HepG2 (cell line): ENCODE data around the gene TXN2. TPM values are rescaled to one million over a fixed set of nuclear protein-coding genes. Genes with fewer than 3 reads are reported as not detected.

ENCODE experiments used
- ATM ChIP-seq: fragments of 450-650 bp; IDR thresholded peaks from 2 replicates; pipeline ENCODE4 v1.7.1; 2017; ENCODE audit warnings: mild to moderate bottlenecking, borderline replicate concordance
- BRD4 ChIP-seq: sonication (generic); formaldehyde crosslinking; IDR thresholded peaks from 2 replicates; pipeline ENCODE4 v1.4.0; 2020; ENCODE audit warnings: missing genetic modification reagents
- CTCF ChIP-seq: sonication (generic); formaldehyde crosslinking; IDR thresholded peaks from 2 replicates; pipeline ENCODE4 v1.5.0; 2020; ENCODE audit warnings: mild to moderate bottlenecking, missing genetic modification reagents, moderate library complexity
- EZH2 ChIP-seq: conservative IDR thresholded peaks from 2 replicates; pipeline ENCODE4 v1.6.1; 2012; ENCODE audit warnings: mild to moderate bottlenecking, low read depth, low read length, moderate library complexity
- MBNL3 ChIP-seq: fragments of 250-450 bp; sonication (Bioruptor Pico); conservative IDR thresholded peaks from 2 replicates; pipeline ENCODE4 v1.8.0; 2022; ENCODE audit warnings: mild to moderate bottlenecking, inconsistent platforms
- NFATC3 ChIP-seq: sonication (generic); formaldehyde crosslinking; IDR thresholded peaks from 2 replicates; pipeline ENCODE4 v1.5.1; 2020; ENCODE audit warnings: mild to moderate bottlenecking, missing genetic modification reagents
- ZBTB40 ChIP-seq, 2 experiments: fragments of 450-650 bp in 1 of 2; sonication (generic) in 1 of 2; formaldehyde crosslinking in 1 of 2; IDR thresholded peaks; 2 replicates each; pipeline versions ENCODE4 v1.6.1 to v1.8.0; 2016 to 2022; ENCODE audit warnings: antibody characterized with exemption in 1 of 2, mild to moderate bottlenecking in 1 of 2, missing genetic modification reagents in 1 of 2
- ZFP36 ChIP-seq: fragments of 150-350 bp; IDR thresholded peaks from 2 replicates; pipeline ENCODE4 v1.6.1; 2018; ENCODE audit warnings: borderline replicate concordance, low read length, low read depth; ENCODE audit not compliant: partially characterized antibody
- ZSCAN5A ChIP-seq: sonication (generic); formaldehyde crosslinking; IDR thresholded peaks from 2 replicates; pipeline ENCODE4 v1.8.0; 2022; ENCODE audit warnings: mild to moderate bottlenecking, missing genetic modification reagents, borderline replicate concordance
- polyA plus RNA-seq, 8 experiments: library from polyadenylated mRNA; depleted of rRNA in 3 of 8; stranded (reverse) in 7 of 8; unstranded in 1 of 8; fragments of >200 nt; fragmentation: Illumina TruSeq in 4 of 8; extraction: Trizol in 4 of 8; gene quantifications; 2 replicates each; pipeline versions ENCODE4 v1.2.1 to v1.2.3, GENCODE V29; 2011 to 2016; ENCODE audit warnings: low read depth in 4 of 8, missing spikeins in 1 of 8, mixed read lengths in 1 of 8; ENCODE audit not compliant: insufficient read depth in 1 of 8
- total RNA-seq, 5 experiments: library from RNA; depleted of rRNA; stranded (reverse); fragments of >200 nt; fragmentation: Illumina TruSeq; extraction: Trizol; gene quantifications; 2 replicates each; pipeline ENCODE4 v1.2.3, GENCODE V29; 2016; ENCODE audit warnings: low read depth in 1 of 5
- TF ChIP-seq, protein P1 (sequence below): IDR thresholded peaks from 2 replicates; pipeline ENCODE4 v1.6.1; 2016
- TF ChIP-seq, protein P2 (sequence below): sonication (generic); formaldehyde crosslinking; IDR thresholded peaks from 2 replicates; pipeline ENCODE4 v1.4.0; 2020; ENCODE audit warnings: missing genetic modification reagents

TXN2 gene
- total and polyA plus RNA-seq, 2 of the 13 experiments (the other 11 are each of a cell fraction or from before 2014, with no cell fraction given), result 41.4 to 109 TPM

- TF ChIP-seq, protein P1, sequence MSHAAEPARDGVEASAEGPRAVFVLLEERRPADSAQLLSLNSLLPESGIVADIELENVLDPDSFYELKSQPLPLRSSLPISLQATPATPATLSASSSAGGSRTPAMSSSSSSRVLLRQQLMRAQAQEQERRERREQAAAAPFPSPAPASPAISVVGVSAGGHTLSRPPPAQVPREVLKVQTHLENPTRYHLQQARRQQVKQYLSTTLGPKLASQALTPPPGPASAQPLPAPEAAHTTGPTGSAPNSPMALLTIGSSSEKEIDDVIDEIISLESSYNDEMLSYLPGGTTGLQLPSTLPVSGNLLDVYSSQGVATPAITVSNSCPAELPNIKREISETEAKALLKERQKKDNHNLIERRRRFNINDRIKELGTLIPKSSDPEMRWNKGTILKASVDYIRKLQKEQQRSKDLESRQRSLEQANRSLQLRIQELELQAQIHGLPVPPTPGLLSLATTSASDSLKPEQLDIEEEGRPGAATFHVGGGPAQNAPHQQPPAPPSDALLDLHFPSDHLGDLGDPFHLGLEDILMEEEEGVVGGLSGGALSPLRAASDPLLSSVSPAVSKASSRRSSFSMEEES (CRISPR knock-in tag), result peak; percentile 61; the same call in 1 of the 2 replicates
- TF ChIP-seq EZH2 (no peak), MBNL3 (CRISPR knock-in tag) (no peak), BRD4 (CRISPR knock-in tag) (peak; percentile 72), CTCF (CRISPR knock-in tag) (no peak; the same call in 1 of the 2 replicates), ZSCAN5A (CRISPR knock-in tag) (no peak), NFATC3 (CRISPR knock-in tag) (no peak; the same call in 1 of the 2 replicates), ATM (no peak), ZBTB40 (IDR thresholded peaks at IDR 0.05) (0 out of 2 replicates have a peak, but pooled peaks have one; percentile 35), ZBTB40 (CRISPR knock-in tag; IDR thresholded peaks at IDR 0.05) (0 out of 2 replicates have a peak, but pooled peaks have one; percentile 9), ZFP36 (no peak)
- TF ChIP-seq, protein P2, sequence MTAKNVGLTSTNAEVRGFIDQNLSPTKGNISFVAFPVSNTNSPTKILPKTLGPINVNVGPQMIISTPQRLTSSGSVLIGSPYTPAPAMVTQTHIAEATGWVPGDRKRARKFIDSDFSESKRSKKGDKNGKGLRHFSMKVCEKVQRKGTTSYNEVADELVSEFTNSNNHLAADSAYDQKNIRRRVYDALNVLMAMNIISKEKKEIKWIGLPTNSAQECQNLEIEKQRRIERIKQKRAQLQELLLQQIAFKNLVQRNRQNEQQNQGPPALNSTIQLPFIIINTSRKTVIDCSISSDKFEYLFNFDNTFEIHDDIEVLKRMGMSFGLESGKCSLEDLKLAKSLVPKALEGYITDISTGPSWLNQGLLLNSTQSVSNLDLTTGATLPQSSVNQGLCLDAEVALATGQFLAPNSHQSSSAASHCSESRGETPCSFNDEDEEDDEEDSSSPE (CRISPR knock-in tag), result peak; percentile 88
These were observed 47.6 kb upstream of the TXN2 start, which contains the start of gene EIF3D (continued) for GRCh38 chr22:36528795-36529751.
